ENCODE results near the gene FOLR3. TPM values are rescaled to one million over a fixed set of nuclear protein-coding genes. Genes with fewer than 3 reads are reported as not detected.
"Not testable (repeated sequence)": the region's sequence is repeated elsewhere in the genome, so short reads cannot be mapped to it uniquely, and the experiment has no call there.

FOLR3 gene
- total RNA-seq, 1 experiment from 2014 or later = not detected

DNA sequence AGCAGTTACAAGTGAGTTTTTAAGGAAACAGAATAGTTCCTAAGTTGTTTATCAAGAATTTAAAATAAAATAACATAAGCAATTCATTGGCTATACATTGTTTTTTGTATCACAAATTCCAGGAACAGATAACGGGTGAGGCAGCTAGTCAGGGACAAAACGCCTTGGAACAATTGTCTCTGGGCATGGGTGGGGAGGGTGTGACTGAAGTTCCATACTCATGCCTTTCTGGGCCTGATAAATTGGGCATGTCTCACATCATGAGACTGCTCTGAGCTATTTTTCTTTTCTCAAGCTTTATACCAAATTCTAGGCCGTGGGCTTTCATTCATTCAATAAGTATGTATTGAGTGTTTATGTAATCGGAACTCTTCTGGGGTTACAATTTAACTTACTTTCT lies 21.6 kb downstream of the FOLR3 start:
- intact Hi-C loops (cut with micrococcal nuclease; ENCODE audit: unreplicated experiment) = no loop called here
- H3K36me3 Mint-ChIP-seq (ENCODE audit: insufficient read depth, unreplicated experiment) = no peaks in the 10 kb centered on the region
- H3K4me1 Mint-ChIP-seq (ENCODE audit: low read depth, unreplicated experiment) = no peaks in the 10 kb centered on the region
- H3K9me3 Mint-ChIP-seq (ENCODE audit: low read depth, unreplicated experiment) = no peaks in the 10 kb centered on the region
- CTCF ChIA-PET = no interaction called here
- no peak overlapping the region for H3K4me3 Mint-ChIP-seq (ENCODE audit: low read depth, unreplicated experiment)
- DNase-seq = no peak
- no peak overlapping the region for H3K27ac Mint-ChIP-seq (ENCODE audit: unreplicated experiment)
- H3K27me3 Mint-ChIP-seq (ENCODE audit: unreplicated experiment) = peaks cover 25% of the 10 kb centered on the region
- TF ChIP-seq, protein P1, sequence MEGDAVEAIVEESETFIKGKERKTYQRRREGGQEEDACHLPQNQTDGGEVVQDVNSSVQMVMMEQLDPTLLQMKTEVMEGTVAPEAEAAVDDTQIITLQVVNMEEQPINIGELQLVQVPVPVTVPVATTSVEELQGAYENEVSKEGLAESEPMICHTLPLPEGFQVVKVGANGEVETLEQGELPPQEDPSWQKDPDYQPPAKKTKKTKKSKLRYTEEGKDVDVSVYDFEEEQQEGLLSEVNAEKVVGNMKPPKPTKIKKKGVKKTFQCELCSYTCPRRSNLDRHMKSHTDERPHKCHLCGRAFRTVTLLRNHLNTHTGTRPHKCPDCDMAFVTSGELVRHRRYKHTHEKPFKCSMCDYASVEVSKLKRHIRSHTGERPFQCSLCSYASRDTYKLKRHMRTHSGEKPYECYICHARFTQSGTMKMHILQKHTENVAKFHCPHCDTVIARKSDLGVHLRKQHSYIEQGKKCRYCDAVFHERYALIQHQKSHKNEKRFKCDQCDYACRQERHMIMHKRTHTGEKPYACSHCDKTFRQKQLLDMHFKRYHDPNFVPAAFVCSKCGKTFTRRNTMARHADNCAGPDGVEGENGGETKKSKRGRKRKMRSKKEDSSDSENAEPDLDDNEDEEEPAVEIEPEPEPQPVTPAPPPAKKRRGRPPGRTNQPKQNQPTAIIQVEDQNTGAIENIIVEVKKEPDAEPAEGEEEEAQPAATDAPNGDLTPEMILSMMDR (IDR thresholded peaks at IDR 0.05; ENCODE audit: unreplicated experiment) = no peak
- no TSS peak for BruUV-seq (replicated peaks)

- Mint-ChIP-seq H3K4me3 (ENCODE audit: low read depth, unreplicated experiment) (no peak overlapping the region), H3K27ac (ENCODE audit: unreplicated experiment) (no peak overlapping the region), H3K9me3 (ENCODE audit: low read depth, unreplicated experiment) (no peaks in the 10 kb centered on the region), H3K27me3 (ENCODE audit: unreplicated experiment) (peaks cover 22% of the 10 kb centered on the region), H3K4me1 (ENCODE audit: low read depth, unreplicated experiment) (no peaks in the 10 kb centered on the region), H3K36me3 (ENCODE audit: insufficient read depth, unreplicated experiment) (no peaks in the 10 kb centered on the region)
- TF ChIP-seq, protein P1 (IDR thresholded peaks at IDR 0.05; ENCODE audit: unreplicated experiment) = no peak
- no peak for DNase-seq
- CTCF ChIA-PET = no interaction called here
- intact Hi-C loops (cut with micrococcal nuclease; ENCODE audit: unreplicated experiment) = no loop called here
- no TSS peak for BruUV-seq (replicated peaks)
Measured at GRCh38 chr11:72160319-72160718, 24.8 kb downstream of the FOLR3 start.

DNA sequence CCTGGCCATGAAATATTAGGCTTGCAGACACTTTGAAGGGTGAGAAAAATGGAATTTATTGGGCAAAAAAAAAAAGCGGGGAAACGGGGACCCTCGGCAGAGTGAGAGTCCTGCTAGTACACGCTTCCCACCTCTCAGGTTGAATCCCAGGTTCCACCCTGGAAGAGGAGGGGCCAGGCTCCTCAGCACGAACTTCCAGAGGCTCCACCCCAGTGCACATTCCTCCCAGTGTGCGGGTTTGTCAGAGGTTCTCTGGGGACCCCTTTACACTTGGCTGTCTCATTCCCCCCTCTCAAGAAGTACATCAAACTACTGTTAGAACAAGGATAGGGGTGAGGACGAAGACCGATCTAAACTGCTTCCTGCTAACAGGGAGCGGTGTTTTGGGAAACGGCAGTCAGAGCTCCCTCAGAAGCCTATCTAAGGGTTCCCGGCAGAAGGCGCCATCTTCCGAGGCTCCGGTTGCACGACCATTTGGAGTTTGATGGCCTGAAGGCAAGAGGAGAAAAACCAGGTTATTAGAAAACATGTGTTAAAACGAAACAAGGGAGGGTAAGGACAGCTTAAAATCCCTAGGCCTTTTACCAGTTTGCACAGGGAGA lies 27.5 kb downstream of the FOLR3 start:
- H3K36me3 Mint-ChIP-seq (ENCODE audit: insufficient read depth, unreplicated experiment) = no peaks in the 10 kb centered on the region
- no TSS peak for BruUV-seq (replicated peaks)

DNA sequence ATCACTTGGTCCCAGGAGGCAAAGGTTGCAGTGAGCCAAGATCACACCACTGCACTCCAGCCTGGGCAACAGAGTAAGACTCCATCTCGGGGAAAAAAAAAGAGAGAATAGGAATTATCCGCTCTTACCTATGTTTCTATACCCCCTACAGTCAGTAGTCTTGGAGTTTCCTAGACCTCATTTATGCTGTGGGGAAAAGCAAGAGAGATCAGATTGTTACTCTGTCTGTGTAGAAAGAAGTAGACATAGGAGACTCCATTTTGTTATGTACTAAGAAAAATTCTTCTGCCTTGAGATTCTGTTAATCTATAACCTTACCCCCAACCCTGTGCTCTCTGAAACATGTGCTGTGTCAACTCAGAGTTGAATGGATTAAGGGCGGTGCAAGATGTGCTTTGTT lies 28.7 kb downstream of the FOLR3 start:
- H3K27ac Mint-ChIP-seq (ENCODE audit: unreplicated experiment); BruUV-seq (replicated peaks); H3K4me1 Mint-ChIP-seq (ENCODE audit: low read depth, unreplicated experiment); H3K36me3 Mint-ChIP-seq (ENCODE audit: insufficient read depth, unreplicated experiment); H3K4me3 Mint-ChIP-seq (ENCODE audit: low read depth, unreplicated experiment); H3K9me3 Mint-ChIP-seq (ENCODE audit: low read depth, unreplicated experiment); CTCF ChIA-PET; intact Hi-C loops (cut with micrococcal nuclease; ENCODE audit: unreplicated experiment); DNase-seq: not testable (repeated sequence)
- peaks cover 13% of the 10 kb centered on the region for H3K27me3 Mint-ChIP-seq (ENCODE audit: unreplicated experiment)

More for the DNA sequence above, 27.5 kb downstream of the FOLR3 start:
- no peak for DNase-seq
- no peak overlapping the region for H3K4me3 Mint-ChIP-seq (ENCODE audit: low read depth, unreplicated experiment)
- H3K27me3 Mint-ChIP-seq (ENCODE audit: unreplicated experiment) = peaks cover 22% of the 10 kb centered on the region
- H3K27ac Mint-ChIP-seq (ENCODE audit: unreplicated experiment) = no peak overlapping the region
- H3K4me1 Mint-ChIP-seq (ENCODE audit: low read depth, unreplicated experiment) = no peaks in the 10 kb centered on the region
- intact Hi-C loops (cut with micrococcal nuclease; ENCODE audit: unreplicated experiment) = no loop called here
- CTCF ChIA-PET = no interaction called here
- H3K9me3 Mint-ChIP-seq (ENCODE audit: low read depth, unreplicated experiment) = no peaks in the 10 kb centered on the region
- TF ChIP-seq, protein P1 (IDR thresholded peaks at IDR 0.05; ENCODE audit: unreplicated experiment) = no peak

- BruUV-seq (replicated peaks); H3K4me3 Mint-ChIP-seq (ENCODE audit: low read depth, unreplicated experiment); H3K9me3 Mint-ChIP-seq (ENCODE audit: low read depth, unreplicated experiment); DNase-seq; H3K36me3 Mint-ChIP-seq (ENCODE audit: insufficient read depth, unreplicated experiment); intact Hi-C loops (cut with micrococcal nuclease; ENCODE audit: unreplicated experiment); H3K27ac Mint-ChIP-seq (ENCODE audit: unreplicated experiment); H3K4me1 Mint-ChIP-seq (ENCODE audit: low read depth, unreplicated experiment): not testable (repeated sequence)
- CTCF ChIA-PET = interaction anchor here (1.1 kb wide), 1 partner anchor 21 kb away, joined by 3 read pairs; no protein-coding TSS in a partner anchor
- H3K27me3 Mint-ChIP-seq (ENCODE audit: unreplicated experiment) = peaks cover 11% of the 10 kb centered on the region
Measured at GRCh38 chr11:72169046-72169555, 33.6 kb downstream of the FOLR3 start.

GRCh38 chr11:72169754-72170153 lies 34.2 kb downstream of the FOLR3 start:
- H3K36me3 Mint-ChIP-seq (ENCODE audit: insufficient read depth, unreplicated experiment); H3K9me3 Mint-ChIP-seq (ENCODE audit: low read depth, unreplicated experiment); DNase-seq; BruUV-seq (replicated peaks); intact Hi-C loops (cut with micrococcal nuclease; ENCODE audit: unreplicated experiment); H3K4me1 Mint-ChIP-seq (ENCODE audit: low read depth, unreplicated experiment); H3K27ac Mint-ChIP-seq (ENCODE audit: unreplicated experiment); H3K4me3 Mint-ChIP-seq (ENCODE audit: low read depth, unreplicated experiment): not testable (repeated sequence)
- peaks cover 11% of the 10 kb centered on the region for H3K27me3 Mint-ChIP-seq (ENCODE audit: unreplicated experiment)
- CTCF ChIA-PET = interaction anchor here (1.1 kb wide), 1 partner anchor 21 kb away, joined by 3 read pairs; no protein-coding TSS in a partner anchor

- H3K9me3 Mint-ChIP-seq (ENCODE audit: low read depth, unreplicated experiment); H3K36me3 Mint-ChIP-seq (ENCODE audit: insufficient read depth, unreplicated experiment); BruUV-seq (replicated peaks); H3K27ac Mint-ChIP-seq (ENCODE audit: unreplicated experiment); H3K4me3 Mint-ChIP-seq (ENCODE audit: low read depth, unreplicated experiment); DNase-seq; CTCF ChIA-PET; intact Hi-C loops (cut with micrococcal nuclease; ENCODE audit: unreplicated experiment): not testable (repeated sequence)
- peaks cover 11% of the 10 kb centered on the region for H3K27me3 Mint-ChIP-seq (ENCODE audit: unreplicated experiment)
- H3K4me1 Mint-ChIP-seq (ENCODE audit: low read depth, unreplicated experiment) = peaks cover 10% of the 10 kb centered on the region
Measured at GRCh38 chr11:72172043-72172442, 36.5 kb downstream of the FOLR3 start.

All from Calu3 (cell line).